Measurements from ENCODE around the gene KCTD6. TPM values are rescaled to one million over a fixed set of nuclear protein-coding genes. Genes with fewer than 3 reads are reported as not detected.

KCTD6 gene
- total RNA-seq, 1 experiment from 2014 or later: 15.5 TPM

- no peak overlapping the region for H3K4me3 Mint-ChIP-seq
- ATAC-seq: no peak
Measured at GRCh38 chr3:58508437-58508836, 16.5 kb downstream of the KCTD6 start.

GRCh38 chr3:58514405-58514804 lies 22.5 kb downstream of the KCTD6 start:
- ATAC-seq (no peak), DNase-seq (ENCODE audit: low spot score) (no peak)
- Mint-ChIP-seq H3K4me1 (peaks cover 10% of the 10 kb centered on the region), H3K27ac (no peak overlapping the region), H3K36me3 (no peaks in the 10 kb centered on the region), H3K27me3 (ENCODE audit: low read depth) (no peaks in the 10 kb centered on the region), H3K9me3 (no peaks in the 10 kb centered on the region), H3K4me3 (no peak overlapping the region)
- CTCF ChIA-PET: interaction anchor here (1.4 kb wide), 1 partner anchor 15 kb away, joined by 5 read pairs; no protein-coding TSS in a partner anchor
- POLR2A ChIA-PET: no interaction called here
- TF ChIP-seq ETV6 (CRISPR knock-in tag; IDR thresholded peaks at IDR 0.05) (no peak), SP1 (CRISPR knock-in tag; conservative IDR thresholded peaks at IDR 0.05) (no peak), ESRRA (CRISPR knock-in tag; IDR thresholded peaks at IDR 0.05; ENCODE audit: borderline replicate concordance) (no peak), MYBL2 (CRISPR knock-in tag; IDR thresholded peaks at IDR 0.05) (no peak), SOX15 (CRISPR knock-in tag; IDR thresholded peaks at IDR 0.05) (no peak), NR2C2 (CRISPR knock-in tag; IDR thresholded peaks at IDR 0.05) (no peak), MAX (CRISPR knock-in tag; IDR thresholded peaks at IDR 0.05) (no peak), USF1 (CRISPR knock-in tag; IDR thresholded peaks at IDR 0.05) (no peak), OVOL2 (CRISPR knock-in tag; IDR thresholded peaks at IDR 0.05; ENCODE audit: borderline replicate concordance) (no peak), CDX4 (CRISPR knock-in tag; IDR thresholded peaks at IDR 0.05; ENCODE audit: borderline replicate concordance) (no peak), CBFB (CRISPR knock-in tag; IDR thresholded peaks at IDR 0.05; ENCODE audit: low read depth) (no peak), FOXP4 (CRISPR knock-in tag; IDR thresholded peaks at IDR 0.05) (no peak)
- TF ChIP-seq, protein P1, sequence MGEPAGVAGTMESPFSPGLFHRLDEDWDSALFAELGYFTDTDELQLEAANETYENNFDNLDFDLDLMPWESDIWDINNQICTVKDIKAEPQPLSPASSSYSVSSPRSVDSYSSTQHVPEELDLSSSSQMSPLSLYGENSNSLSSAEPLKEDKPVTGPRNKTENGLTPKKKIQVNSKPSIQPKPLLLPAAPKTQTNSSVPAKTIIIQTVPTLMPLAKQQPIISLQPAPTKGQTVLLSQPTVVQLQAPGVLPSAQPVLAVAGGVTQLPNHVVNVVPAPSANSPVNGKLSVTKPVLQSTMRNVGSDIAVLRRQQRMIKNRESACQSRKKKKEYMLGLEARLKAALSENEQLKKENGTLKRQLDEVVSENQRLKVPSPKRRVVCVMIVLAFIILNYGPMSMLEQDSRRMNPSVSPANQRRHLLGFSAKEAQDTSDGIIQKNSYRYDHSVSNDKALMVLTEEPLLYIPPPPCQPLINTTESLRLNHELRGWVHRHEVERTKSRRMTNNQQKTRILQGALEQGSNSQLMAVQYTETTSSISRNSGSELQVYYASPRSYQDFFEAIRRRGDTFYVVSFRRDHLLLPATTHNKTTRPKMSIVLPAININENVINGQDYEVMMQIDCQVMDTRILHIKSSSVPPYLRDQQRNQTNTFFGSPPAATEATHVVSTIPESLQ (CRISPR knock-in tag; IDR thresholded peaks at IDR 0.05): no peak

More at GRCh38 chr3:58508437-58508836, 16.5 kb downstream of the KCTD6 start:
- no peak for DNase-seq (ENCODE audit: low spot score)
- Mint-ChIP-seq H3K27me3 (ENCODE audit: low read depth) (no peaks in the 10 kb centered on the region), H3K36me3 (no peaks in the 10 kb centered on the region), H3K9me3 (no peaks in the 10 kb centered on the region), H3K27ac (peak overlapping the region; percentile 20; the same call in 1 of the 2 replicates), H3K4me1 (peaks cover 2% of the 10 kb centered on the region; the same call in 1 of the 2 replicates)
- ChIA-PET POLR2A (no interaction called here), CTCF (interaction anchor here (1.0 to 1.6 kb wide), 4 partner anchors 17 to 203 kb away, joined by 3 to 5 read pairs (median 4); partner anchors contain the start of genes HTD2 and RPP14)
- TF ChIP-seq ZNF423 (CRISPR knock-in tag; IDR thresholded peaks at IDR 0.05): no peak
- TF ChIP-seq, protein P2, sequence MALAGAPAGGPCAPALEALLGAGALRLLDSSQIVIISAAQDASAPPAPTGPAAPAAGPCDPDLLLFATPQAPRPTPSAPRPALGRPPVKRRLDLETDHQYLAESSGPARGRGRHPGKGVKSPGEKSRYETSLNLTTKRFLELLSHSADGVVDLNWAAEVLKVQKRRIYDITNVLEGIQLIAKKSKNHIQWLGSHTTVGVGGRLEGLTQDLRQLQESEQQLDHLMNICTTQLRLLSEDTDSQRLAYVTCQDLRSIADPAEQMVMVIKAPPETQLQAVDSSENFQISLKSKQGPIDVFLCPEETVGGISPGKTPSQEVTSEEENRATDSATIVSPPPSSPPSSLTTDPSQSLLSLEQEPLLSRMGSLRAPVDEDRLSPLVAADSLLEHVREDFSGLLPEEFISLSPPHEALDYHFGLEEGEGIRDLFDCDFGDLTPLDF (CRISPR knock-in tag; IDR thresholded peaks at IDR 0.05): no peak
- TF ChIP-seq MXD4 (CRISPR knock-in tag; IDR thresholded peaks at IDR 0.05; ENCODE audit: borderline replicate concordance): no peak
- TF ChIP-seq MAX (CRISPR knock-in tag; IDR thresholded peaks at IDR 0.05): no peak
- TF ChIP-seq ZSCAN18 (CRISPR knock-in tag; IDR thresholded peaks at IDR 0.05): no peak
- TF ChIP-seq, protein P1 (CRISPR knock-in tag; IDR thresholded peaks at IDR 0.05): no peak
- TF ChIP-seq OVOL2 (CRISPR knock-in tag; IDR thresholded peaks at IDR 0.05; ENCODE audit: borderline replicate concordance): no peak
- no peak for TF ChIP-seq EMX1 (CRISPR knock-in tag; IDR thresholded peaks at IDR 0.05)
- TF ChIP-seq SOX15 (CRISPR knock-in tag; IDR thresholded peaks at IDR 0.05): no peak
- TF ChIP-seq SMAD4 (CRISPR knock-in tag; IDR thresholded peaks at IDR 0.05): no peak
- TF ChIP-seq HMGA2 (CRISPR knock-in tag; IDR thresholded peaks at IDR 0.05): no peak
